GM23338 (cell line): ENCODE results near the gene DYSF. TPM values are rescaled to one million over a fixed set of nuclear protein-coding genes. Genes with fewer than 3 reads are reported as not detected.

Source experiments
- ATAC-seq: fragments of 200-7000 bp; cut with Tn5 transposase; 3 replicates; pipeline ENCODE4 v1.9.1; 2020
- DNase-seq: peaks from one replicate; pipeline ENCODE4 v3.0.0-alpha.2; 2015; ENCODE audit warnings: low spot score
- H2AFZ ChIP-seq: fragments of 200-600 bp; sonication (generic); 2 replicates; pipeline ENCODE4 v1.8.0; 2016; ENCODE audit warnings: antibody characterized with exemption, mild to moderate bottlenecking, moderate library complexity
- H3F3A ChIP-seq: fragments of 200-600 bp; sonication (generic); replicated peaks from 2 replicates; pipeline ENCODE4 v1.8.0; 2017; ENCODE audit warnings: antibody characterized with exemption, mixed run types, low read depth
- H3K27ac ChIP-seq: fragments of 200-600 bp; sonication (generic); 2 replicates; pipeline ENCODE4 v1.6.1; 2016; ENCODE audit warnings: low read depth
- H3K27me3 ChIP-seq: fragments of 200-600 bp; sonication (generic); 2 replicates; pipeline ENCODE4 v1.8.0; 2016; ENCODE audit warnings: mild to moderate bottlenecking, mixed run types, moderate library complexity; ENCODE audit not compliant: insufficient read depth
- H3K36me3 ChIP-seq: fragments of 200-600 bp; sonication (generic); 2 replicates; pipeline ENCODE4 v1.8.0; 2016; ENCODE audit warnings: mild to moderate bottlenecking; ENCODE audit not compliant: insufficient read depth
- H3K4me1 ChIP-seq: fragments of 200-600 bp; sonication (generic); 2 replicates; pipeline ENCODE4 v1.8.0; 2016; ENCODE audit warnings: mild to moderate bottlenecking, moderate library complexity; ENCODE audit not compliant: insufficient read depth
- H3K4me2 ChIP-seq: fragments of 200-600 bp; sonication (generic); 2 replicates; pipeline ENCODE4 v1.7.1; 2017; ENCODE audit warnings: mixed run types
- H3K4me3 ChIP-seq: fragments of 200-600 bp; sonication (generic); 2 replicates; pipeline ENCODE4 v1.6.1; 2016; ENCODE audit warnings: mixed run types
- H3K79me2 ChIP-seq: fragments of 200-600 bp; sonication (generic); replicated peaks from 2 replicates; pipeline ENCODE4 v1.8.0; 2017; ENCODE audit warnings: mild to moderate bottlenecking; ENCODE audit not compliant: insufficient read depth
- H3K9me2 ChIP-seq: fragments of 200-600 bp; sonication (generic); 2 replicates; pipeline ENCODE4 v1.8.0; 2017; ENCODE audit not compliant: insufficient read depth
- H4K20me1 ChIP-seq: fragments of 200-600 bp; sonication (generic); replicated peaks from 2 replicates; pipeline ENCODE4 v1.8.0; 2017; ENCODE audit warnings: mild to moderate bottlenecking; ENCODE audit not compliant: insufficient read depth
- H3K27ac Mint-ChIP-seq: 2 replicates; pipeline ENCODE4 v1.8.0; 2020; ENCODE audit warnings: inconsistent platforms, mild to moderate bottlenecking, moderate library complexity, mixed read lengths
- H3K27me3 Mint-ChIP-seq: 3 replicates; pipeline ENCODE4 v1.8.0; 2022; ENCODE audit warnings: low read depth, mild to moderate bottlenecking, moderate library complexity, mixed read lengths, inconsistent platforms; ENCODE audit not compliant: insufficient read depth, poor library complexity
- H3K36me3 Mint-ChIP-seq: 3 replicates; pipeline ENCODE4 v1.8.0; 2021; ENCODE audit warnings: low read depth, mild to moderate bottlenecking, inconsistent platforms, moderate library complexity, mixed read lengths
- H3K4me1 Mint-ChIP-seq: 3 replicates; pipeline ENCODE4 v1.8.0; 2020; ENCODE audit warnings: mild to moderate bottlenecking, inconsistent platforms, mixed read lengths
- H3K4me3 Mint-ChIP-seq: 3 replicates; pipeline ENCODE4 v1.8.0; 2021; ENCODE audit warnings: moderate library complexity, mild to moderate bottlenecking, inconsistent platforms, mixed read lengths
- H3K9me3 Mint-ChIP-seq: 3 replicates; pipeline ENCODE4 v1.8.0; 2020; ENCODE audit warnings: moderate library complexity, mild to moderate bottlenecking, inconsistent platforms, mixed read lengths
- CREB1 ChIP-seq: fragments of 250-450 bp; sonication (Bioruptor Pico); IDR thresholded peaks from 2 replicates; pipeline ENCODE4 v1.5.0; 2020; ENCODE audit warnings: low read depth, mild to moderate bottlenecking, moderate library complexity
- CTCF ChIP-seq, 2 experiments: fragments of 200-600 bp in 1 of 2; sonication (generic) in 1 of 2; conservative IDR thresholded peaks; 2 replicates each; pipeline versions ENCODE4 v1.5.1 to v1.6.1; 2016 to 2017; ENCODE audit warnings: antibody characterized with exemption in 2 of 2, low read depth in 2 of 2, mild to moderate bottlenecking in 2 of 2, moderate library complexity in 1 of 2
- ETS1 ChIP-seq: IDR thresholded peaks from 2 replicates; pipeline ENCODE4 v1.6.1; 2016; ENCODE audit warnings: antibody characterized with exemption
- EZH2 ChIP-seq: fragments of 200-600 bp; sonication (generic); IDR thresholded peaks from one replicate; pipeline ENCODE4 v1.8.0; 2017; ENCODE audit warnings: antibody characterized with exemption, mild to moderate bottlenecking, low read depth; ENCODE audit not compliant: unreplicated experiment
- EZH2phosphoT487 ChIP-seq: fragments of 200-600 bp; sonication (generic); IDR thresholded peaks from one replicate; pipeline ENCODE4 v1.8.1; 2018; ENCODE audit warnings: antibody characterized with exemption; ENCODE audit not compliant: unreplicated experiment
- JUNB ChIP-seq: IDR thresholded peaks from one replicate; pipeline ENCODE4 v1.6.1; 2016; ENCODE audit warnings: antibody characterized with exemption; ENCODE audit not compliant: unreplicated experiment
- NANOG ChIP-seq: IDR thresholded peaks from 2 replicates; pipeline ENCODE4 v1.6.1; 2016; ENCODE audit warnings: antibody characterized with exemption, borderline replicate concordance
- POLR2AphosphoS5 ChIP-seq: IDR thresholded peaks from 2 replicates; pipeline ENCODE4 v1.6.1; 2016; ENCODE audit warnings: antibody characterized with exemption, low read depth
- STAT1 ChIP-seq: IDR thresholded peaks from one replicate; pipeline ENCODE4 v1.6.1; 2016; ENCODE audit warnings: antibody characterized with exemption; ENCODE audit not compliant: unreplicated experiment
- ZNF114 ChIP-seq: fragments of 250-450 bp; sonication (Bioruptor Pico); IDR thresholded peaks from 2 replicates; pipeline ENCODE4 v1.5.0; 2020; ENCODE audit warnings: mild to moderate bottlenecking, moderate library complexity
- ZNF331 ChIP-seq: fragments of 250-450 bp; sonication (Bioruptor Pico); IDR thresholded peaks from 2 replicates; pipeline ENCODE4 v1.5.0; 2020; ENCODE audit warnings: low read depth, mild to moderate bottlenecking, moderate library complexity
- ZNF462 ChIP-seq: fragments of 250-450 bp; sonication (Bioruptor Pico); IDR thresholded peaks from 2 replicates; pipeline ENCODE4 v1.5.0; 2020; ENCODE audit warnings: mild to moderate bottlenecking, moderate library complexity
- polyA plus RNA-seq: library from polyadenylated mRNA; unstranded; fragments of >200 nt; fragmentation: Nextera tagmentation; extraction: Ambion mirVana; gene quantifications from 2 replicates; pipeline ENCODE4 v1.2.1, GENCODE V29; 2016
- total RNA-seq: library from RNA; depleted of rRNA; stranded (reverse); fragments of >200 nt; shearing (Covaris generic); gene quantifications from 2 replicates; pipeline ENCODE4 v1.2.3, GENCODE V29; 2014

The DYSF gene
- total and polyA plus RNA-seq, 2 experiments from 2014 or later: 7.3 to 21.3 TPM

- H3F3A ChIP-seq: no peaks in the 10 kb centered on the region
- Mint-ChIP-seq H3K36me3 (no peaks in the 10 kb centered on the region), H3K4me1 (no peaks in the 10 kb centered on the region), H3K9me3 (0 out of 3 replicates have a peak, but pooled peaks cover under 1% of the 10 kb centered on the region), H3K27ac (no peak overlapping the region), H3K27me3 (peaks cover 2% of the 10 kb centered on the region), H3K4me3 (no peak overlapping the region)
- H2AFZ ChIP-seq: no peak overlapping the region
- no peak for TF ChIP-seq EZH2
- no peak for TF ChIP-seq EZH2phosphoT487
- ATAC-seq: no peak
- no peaks in the 10 kb centered on the region for H3K36me3 ChIP-seq
- no peaks in the 10 kb centered on the region for H3K79me2 ChIP-seq
- no peaks in the 10 kb centered on the region for H4K20me1 ChIP-seq
- no peak overlapping the region for H3K4me3 ChIP-seq
- H3K4me2 ChIP-seq: no peak overlapping the region
- no peaks in the 10 kb centered on the region for H3K4me1 ChIP-seq
- no peak overlapping the region for H3K27ac ChIP-seq
- DNase-seq: no peak
- H3K9me2 ChIP-seq: no peaks in the 10 kb centered on the region
- H3K27me3 ChIP-seq: no peaks in the 10 kb centered on the region
These were observed 263.6 kb downstream of the DYSF start for GRCh38 chr2:71716697-71717624.

DNA sequence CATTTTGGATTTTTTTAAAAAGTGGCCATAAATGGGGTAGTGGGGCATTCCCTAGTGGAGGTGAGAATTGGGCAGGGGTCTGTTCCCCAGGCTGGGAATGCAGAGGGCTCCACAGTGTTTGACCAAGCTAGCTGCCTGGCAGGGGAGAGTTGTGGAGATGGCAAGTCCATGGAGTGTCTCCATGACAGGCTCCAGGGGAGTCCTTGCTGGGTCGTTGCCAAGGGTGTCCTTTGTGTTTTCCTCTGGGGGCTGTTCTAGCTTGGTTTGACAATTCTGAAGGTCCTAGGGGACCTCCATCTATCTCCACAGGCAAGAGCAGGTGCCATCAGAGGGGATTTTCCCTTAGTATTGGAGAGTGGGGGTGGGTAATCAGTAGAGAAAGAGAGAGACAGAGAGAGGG lies 265.3 kb downstream of the DYSF start:
- Mint-ChIP-seq H3K9me3 (peaks cover 3% of the 10 kb centered on the region; the same call in 1 of the 3 replicates), H3K27ac (no peak overlapping the region), H3K36me3 (no peaks in the 10 kb centered on the region; the same call in 2 of the 3 replicates), H3K4me1 (no peaks in the 10 kb centered on the region), H3K27me3 (peaks cover 2% of the 10 kb centered on the region), H3K4me3 (no peak overlapping the region)
- H3K27ac ChIP-seq: no peak overlapping the region
- H3K4me1 ChIP-seq: no peaks in the 10 kb centered on the region
- DNase-seq: no peak
- no peaks in the 10 kb centered on the region; the same call in 1 of the 2 replicates for H3K9me2 ChIP-seq
- H3K4me2 ChIP-seq: no peak overlapping the region
- no peak overlapping the region for H3K4me3 ChIP-seq
- no peak for ATAC-seq
- H3F3A ChIP-seq: no peaks in the 10 kb centered on the region
- no peaks in the 10 kb centered on the region for H4K20me1 ChIP-seq
- H3K36me3 ChIP-seq: no peaks in the 10 kb centered on the region
- no peak overlapping the region for H2AFZ ChIP-seq
- H3K79me2 ChIP-seq: no peaks in the 10 kb centered on the region
- H3K27me3 ChIP-seq: no peaks in the 10 kb centered on the region
- TF ChIP-seq ETS1 (no peak), NANOG (no peak), ZNF331 (no peak), CREB1 (no peak), POLR2AphosphoS5 (no peak), ZNF114 (CRISPR knock-in tag) (no peak), EZH2phosphoT487 (no peak), JUNB (no peak), CTCF (conservative IDR thresholded peaks at IDR 0.05; ENCODE audit: low read depth in 2 of 2) (no peak), STAT1 (no peak), EZH2 (no peak), ZNF462 (no peak)
